ENCODE measurements around the gene KCTD10. TPM values are rescaled to one million over a fixed set of nuclear protein-coding genes. Genes with fewer than 3 reads are reported as not detected.

Gene KCTD10
- total and polyA plus RNA-seq, 9 of the 15 experiments (the other 6 are each of a cell fraction or from before 2014, with no cell fraction given), result 1.9 to 37.5 (median 15.7) TPM

DNA sequence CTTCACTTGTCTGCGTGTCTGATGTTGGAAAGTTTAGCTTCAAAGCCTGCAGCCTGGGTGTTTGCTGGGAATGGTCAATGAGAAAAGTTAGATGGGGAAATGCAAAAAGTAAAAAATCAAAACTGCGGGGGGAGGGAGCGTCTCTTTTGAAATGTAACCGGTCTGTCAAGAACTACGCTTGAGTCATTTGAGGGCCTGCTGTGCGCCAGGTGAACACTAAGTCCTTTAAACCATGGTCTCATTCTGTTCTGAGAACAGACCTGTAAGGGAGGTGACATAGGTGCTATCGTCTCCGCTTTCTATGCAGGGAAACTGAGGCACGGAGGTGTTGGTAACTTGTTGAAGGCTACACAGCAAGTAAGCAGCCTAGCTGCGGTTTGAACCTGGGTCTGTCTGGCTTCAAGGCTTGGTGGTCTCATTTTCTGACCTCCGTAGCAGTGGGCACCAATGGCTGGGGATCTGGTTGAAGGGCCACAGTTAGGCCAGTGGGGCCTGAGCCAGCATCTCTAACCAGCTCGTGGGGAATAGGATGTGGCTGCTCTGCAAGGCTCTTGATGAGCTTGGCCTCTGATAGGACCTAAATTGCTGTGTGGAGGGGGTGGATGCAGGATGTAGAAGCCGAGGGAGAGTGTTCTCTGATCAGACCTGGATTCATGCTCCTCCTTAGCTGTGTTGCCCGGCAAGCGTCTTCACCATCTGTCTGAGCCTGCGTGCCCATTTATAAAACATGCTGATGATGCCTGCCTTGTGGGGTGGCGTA lies 41.5 kb downstream of the KCTD10 start (continued):
- TF ChIP-seq, protein P1, sequence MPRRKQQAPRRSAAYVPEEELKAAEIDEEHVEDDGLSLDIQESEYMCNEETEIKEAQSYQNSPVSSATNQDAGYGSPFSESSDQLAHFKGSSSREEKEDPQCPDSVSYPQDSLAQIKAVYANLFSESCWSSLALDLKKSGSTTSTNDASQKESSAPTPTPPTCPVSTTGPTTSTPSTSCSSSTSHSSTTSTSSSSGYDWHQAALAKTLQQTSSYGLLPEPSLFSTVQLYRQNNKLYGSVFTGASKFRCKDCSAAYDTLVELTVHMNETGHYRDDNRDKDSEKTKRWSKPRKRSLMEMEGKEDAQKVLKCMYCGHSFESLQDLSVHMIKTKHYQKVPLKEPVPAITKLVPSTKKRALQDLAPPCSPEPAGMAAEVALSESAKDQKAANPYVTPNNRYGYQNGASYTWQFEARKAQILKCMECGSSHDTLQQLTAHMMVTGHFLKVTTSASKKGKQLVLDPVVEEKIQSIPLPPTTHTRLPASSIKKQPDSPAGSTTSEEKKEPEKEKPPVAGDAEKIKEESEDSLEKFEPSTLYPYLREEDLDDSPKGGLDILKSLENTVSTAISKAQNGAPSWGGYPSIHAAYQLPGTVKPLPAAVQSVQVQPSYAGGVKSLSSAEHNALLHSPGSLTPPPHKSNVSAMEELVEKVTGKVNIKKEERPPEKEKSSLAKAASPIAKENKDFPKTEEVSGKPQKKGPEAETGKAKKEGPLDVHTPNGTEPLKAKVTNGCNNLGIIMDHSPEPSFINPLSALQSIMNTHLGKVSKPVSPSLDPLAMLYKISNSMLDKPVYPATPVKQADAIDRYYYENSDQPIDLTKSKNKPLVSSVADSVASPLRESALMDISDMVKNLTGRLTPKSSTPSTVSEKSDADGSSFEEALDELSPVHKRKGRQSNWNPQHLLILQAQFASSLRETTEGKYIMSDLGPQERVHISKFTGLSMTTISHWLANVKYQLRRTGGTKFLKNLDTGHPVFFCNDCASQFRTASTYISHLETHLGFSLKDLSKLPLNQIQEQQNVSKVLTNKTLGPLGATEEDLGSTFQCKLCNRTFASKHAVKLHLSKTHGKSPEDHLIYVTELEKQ (CRISPR knock-in tag; IDR thresholded peaks at IDR 0.05), result no peak
- TF ChIP-seq BRF1 (IDR thresholded peaks at IDR 0.05; ENCODE audit: borderline replicate concordance, extremely low read depth, insufficient read length) (no peak), ZNF780A (CRISPR knock-in tag; IDR thresholded peaks at IDR 0.05) (no peak), ZC3H4 (CRISPR knock-in tag; IDR thresholded peaks at IDR 0.05; ENCODE audit: borderline replicate concordance) (no peak), TAF9B (IDR thresholded peaks at IDR 0.05; ENCODE audit: partially characterized antibody) (no peak), ZNF511 (CRISPR knock-in tag; IDR thresholded peaks at IDR 0.05) (no peak), ZBTB1 (CRISPR knock-in tag; IDR thresholded peaks at IDR 0.05; ENCODE audit: borderline replicate concordance, low read depth) (no peak)
